ENCODE results near the gene NLRP4. TPM values are rescaled to one million over a fixed set of nuclear protein-coding genes. Genes with fewer than 3 reads are reported as not detected.
"Not testable (repeated sequence)": the region's sequence is repeated elsewhere in the genome, so short reads cannot be mapped to it uniquely, and the experiment has no call there.

Gene NLRP4
- total RNA-seq, 1 donor from 2014 or later: not detected

DNA sequence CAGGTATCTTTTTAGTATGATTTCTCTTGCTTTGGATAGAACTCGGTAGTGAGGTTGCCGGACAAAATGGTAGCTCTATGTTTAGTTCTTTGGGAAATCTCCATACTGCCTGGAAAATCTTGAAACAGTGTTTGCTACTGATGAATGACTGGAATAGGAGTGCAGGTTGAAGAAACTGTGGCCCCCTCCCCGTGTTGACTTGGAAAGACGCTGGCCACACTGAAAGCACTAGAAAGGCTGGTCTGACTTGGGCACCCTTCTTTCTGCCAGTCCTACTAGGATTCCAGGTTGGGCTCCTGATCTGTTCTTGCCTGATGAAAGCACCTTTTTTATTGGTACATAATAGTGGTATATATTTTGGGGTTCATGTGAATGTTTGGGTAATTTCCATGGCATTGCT lies 46.3 kb downstream of the NLRP4 start:
- no peak for DNase-seq

DNA sequence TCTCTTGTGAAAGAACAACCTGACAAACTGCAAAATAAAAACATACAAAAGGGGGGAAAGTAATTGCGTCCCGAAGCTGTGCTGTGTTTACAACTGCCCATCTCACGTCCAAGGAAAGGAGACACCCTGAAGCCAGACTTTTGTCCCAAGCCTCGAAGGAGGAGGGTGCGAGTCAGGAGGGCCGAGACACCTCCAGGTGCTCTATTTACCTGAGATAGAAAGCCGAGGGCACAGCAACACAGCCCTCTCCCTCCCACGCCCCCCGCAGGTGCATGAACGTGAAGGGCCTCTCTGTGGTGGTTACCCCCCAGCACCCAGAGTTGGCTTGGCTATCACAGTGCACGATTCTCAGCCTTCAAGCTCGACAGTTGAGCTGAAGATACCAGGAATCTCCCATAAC lies 62.6 kb downstream of the NLRP4 start:
- DNase-seq: no peak

DNA sequence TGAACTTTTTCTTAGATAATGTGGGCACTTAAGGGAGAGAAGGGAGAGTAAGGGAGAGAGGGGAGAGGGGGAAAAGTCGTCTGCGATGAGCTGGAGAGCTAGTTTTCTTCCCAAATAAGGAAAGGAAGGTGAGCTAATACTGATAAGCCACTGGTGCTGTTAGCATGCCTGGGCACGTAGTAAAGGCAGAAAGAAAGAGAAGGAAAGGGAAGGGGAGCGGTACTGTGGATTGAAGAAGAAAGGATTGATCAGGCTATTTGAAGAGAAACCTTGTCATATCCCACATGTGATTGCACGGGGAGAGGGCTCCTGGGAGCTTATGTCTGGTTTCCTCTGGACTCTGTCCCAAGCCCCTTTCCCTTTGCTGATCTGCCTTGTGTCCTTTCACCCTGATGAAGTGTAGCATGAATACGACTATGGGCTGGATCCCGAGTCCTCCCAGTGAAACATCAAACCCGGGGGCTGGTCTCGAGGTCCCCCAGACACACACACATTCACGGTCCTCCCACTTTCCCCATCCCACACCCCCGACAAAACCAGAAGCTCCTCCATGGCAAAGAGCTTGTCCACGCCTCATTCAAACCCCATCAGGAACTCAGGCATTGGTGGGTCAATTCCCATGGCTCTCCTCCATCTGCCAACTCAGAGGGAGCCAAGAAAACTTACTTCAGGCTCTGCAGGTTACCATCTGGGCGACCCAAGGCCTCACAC lies 65.2 kb downstream of the NLRP4 start:
- no peak for DNase-seq

DNA sequence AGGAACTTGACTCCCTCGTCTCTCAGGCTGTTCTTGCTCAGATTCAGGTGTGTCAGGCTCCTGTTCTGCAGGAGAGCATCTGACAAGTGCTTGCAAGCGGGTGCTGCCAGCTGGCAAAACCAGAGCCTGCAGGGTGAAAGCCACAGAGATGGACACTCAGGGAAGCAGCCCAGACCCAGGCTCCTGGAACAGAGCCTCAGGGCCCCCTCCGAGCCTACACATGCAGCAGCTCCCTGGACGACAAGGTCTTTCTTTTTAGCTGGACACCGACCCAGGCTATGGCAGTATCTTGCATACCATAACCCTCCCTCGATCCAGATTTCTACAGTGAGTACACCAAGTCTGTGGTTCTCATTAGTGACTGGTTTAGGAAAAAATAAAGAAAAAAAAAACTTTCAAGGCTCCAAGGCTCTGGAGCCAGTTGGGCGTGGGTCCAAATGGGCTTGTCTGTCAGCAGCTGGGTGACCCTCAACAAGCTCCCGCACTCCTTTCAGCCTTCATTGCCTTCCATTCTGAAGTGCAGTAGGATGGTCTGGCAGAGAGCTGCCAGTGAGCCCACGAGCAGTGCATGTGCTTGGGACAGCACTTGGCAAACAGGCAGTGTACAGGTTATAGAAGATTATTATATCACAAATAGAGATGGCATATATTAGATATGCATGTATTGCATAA lies 65.9 kb downstream of the NLRP4 start:
- no peak for DNase-seq

DNA sequence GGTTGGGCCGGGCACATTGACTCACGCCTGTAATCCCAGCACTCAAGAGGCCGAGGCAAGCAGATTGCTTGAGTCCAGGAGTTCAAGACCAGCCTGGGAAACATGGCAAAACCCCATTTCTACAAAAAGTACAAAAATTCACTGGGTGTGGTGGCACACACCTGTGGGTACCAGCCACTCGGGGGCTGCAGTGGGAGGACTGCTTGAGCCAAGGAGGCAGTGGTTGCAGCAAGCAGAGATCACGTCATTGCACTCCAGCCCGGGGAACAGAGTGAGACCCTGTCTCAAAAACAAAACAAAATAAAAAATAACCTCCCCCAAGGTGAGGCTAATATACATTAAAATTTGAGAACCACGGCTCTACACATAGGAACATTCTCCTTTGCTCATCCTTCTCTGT lies 70.9 kb downstream of the NLRP4 start:
- no peak for DNase-seq

DNA sequence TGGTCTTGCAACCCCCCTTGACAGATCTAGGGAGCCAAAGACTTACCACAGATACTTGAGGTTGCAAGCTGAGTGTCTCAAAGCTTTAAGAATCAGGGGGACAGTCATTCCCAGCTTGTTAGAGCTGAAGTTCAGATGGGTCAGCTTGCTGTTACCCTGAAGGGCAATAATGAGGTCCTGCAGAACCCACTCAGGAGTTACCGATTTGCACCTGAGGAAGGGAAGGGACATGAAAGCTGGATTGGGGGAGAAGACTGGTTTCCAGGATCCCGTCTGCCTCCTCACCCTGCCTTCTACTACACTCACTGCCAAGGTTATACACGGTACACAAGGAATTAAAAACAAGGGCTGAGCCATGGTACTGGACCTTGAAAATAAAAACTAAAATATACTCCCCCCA lies 71.4 kb downstream of the NLRP4 start:
- no peak for DNase-seq

DNA sequence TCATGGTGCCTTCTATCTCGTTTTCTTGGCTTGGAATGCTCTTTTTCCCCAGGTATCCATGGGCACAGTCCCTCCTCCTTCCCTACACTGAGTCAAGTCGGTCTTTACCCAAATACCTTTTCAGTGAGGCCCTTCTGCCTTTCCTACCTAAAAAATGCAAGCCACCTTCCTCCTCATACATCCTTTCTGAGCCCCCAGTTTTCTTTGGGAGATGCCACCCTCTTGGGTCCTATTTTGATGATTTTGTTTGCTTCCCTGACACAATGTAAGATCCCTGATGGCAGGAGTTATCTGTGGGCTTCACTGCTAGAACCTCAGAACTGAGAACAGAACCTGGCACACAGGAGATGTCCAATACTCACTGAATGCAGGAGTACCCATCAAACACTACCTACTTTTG lies 73.5 kb downstream of the NLRP4 start:
- no peak for DNase-seq

DNA sequence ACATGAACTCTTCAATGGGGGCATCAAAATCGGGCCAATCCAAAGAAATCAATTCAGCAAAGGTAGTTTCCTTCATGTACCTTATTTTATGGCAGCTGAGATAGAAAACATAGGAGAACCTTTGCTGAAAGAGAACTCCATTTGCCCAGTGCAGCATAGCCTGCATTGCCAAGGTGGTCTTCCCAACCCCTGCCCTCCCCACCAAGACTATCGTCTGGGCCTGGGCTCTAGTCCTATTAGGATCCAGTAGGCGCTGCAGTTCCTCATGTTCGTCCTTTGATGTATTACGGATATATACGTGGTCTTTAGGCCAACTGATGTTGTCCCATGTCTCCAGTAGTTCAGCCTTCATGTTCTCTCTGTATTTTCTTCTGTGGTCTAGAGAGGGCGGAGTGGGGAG lies 76.6 kb downstream of the NLRP4 start:
- no peak for DNase-seq

DNA sequence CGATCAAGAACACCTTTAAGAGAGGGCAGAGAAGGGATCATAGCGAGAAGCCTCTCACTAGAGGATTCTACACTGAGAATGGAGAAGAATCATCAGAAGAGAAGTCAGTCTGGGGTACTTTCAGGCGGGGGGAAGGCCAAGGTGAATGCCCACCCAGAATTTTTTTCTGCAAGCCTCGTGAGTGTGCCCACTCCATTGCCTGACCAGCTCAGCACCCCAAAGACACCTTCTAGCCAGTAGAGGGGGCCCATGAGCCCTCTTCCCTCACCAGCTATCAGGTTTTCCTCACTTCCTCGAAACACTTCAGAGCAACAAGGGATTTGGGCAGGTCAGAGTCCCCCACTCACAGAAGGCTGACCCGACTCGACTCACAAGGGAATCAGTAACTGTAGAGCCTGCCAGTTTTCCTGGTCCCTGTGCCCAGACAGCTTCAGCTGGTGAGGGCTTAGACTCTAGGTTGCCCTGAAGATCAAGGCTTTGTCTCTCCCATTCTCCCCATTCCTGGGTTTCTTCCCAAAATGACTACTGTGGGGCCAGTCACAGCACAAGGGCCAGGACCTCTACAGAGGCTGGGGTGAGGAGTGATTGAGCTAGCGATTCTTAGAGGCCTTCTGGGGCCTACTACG lies 77.4 kb downstream of the NLRP4 start:
- no peak for DNase-seq

DNA sequence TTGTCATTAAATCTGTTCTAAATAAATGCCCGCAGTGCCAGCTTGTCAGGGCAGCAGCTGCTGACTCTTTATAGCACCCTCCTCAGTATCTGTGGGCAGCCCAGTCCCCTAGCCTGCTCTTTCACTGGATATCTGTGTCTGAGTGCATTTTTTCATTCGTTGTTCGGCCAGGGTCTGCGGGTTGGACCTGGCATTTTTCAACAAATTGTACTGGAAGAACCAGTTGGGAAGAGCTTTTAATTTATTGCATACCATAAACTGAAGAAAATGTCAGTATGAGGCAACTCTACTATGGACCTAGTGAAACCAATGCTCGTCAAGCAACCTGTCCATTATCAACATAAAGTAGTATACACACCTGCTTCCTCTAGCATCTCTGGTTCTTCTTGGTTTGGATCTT lies 87.2 kb downstream of the NLRP4 start:
- no peak for DNase-seq

DNA sequence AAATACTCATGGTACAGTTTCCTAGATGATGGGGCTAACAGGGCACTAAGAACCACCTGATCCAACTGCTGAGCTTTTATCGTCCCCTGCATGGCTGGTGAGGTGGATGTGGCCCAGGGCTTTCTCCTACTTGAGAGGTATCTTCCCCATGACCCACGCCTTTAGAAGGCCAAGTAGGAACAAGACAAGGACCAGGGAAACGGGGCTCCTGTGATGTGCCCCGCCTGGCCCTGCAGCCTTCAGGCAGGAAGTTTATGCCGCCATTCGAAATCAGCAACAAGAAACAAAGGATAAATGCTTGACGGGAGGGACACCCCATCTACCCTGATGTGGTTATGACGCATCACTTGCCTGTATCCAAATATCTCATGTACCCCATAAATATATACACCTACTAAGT lies 91.7 kb downstream of the NLRP4 start:
- DNase-seq: no peak

DNA sequence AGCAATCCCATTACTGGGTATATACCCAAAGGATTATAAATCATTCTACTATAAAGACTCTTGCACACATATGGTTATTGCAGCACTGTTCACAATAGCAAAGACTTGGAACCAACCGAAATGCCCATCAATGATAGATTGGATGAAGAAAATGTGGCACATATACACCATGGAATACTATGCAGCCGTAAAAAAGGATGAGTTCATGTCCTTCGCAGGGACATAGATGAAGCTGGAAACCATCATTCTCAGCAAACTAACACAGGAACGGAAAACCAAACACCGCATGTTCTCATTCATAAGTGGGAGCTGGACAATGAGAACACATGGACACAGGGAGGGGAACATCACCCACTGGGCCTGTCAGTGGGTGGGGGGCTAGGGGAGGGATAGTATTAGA lies 92.9 kb downstream of the NLRP4 start:
- not testable (repeated sequence) for DNase-seq

DNA sequence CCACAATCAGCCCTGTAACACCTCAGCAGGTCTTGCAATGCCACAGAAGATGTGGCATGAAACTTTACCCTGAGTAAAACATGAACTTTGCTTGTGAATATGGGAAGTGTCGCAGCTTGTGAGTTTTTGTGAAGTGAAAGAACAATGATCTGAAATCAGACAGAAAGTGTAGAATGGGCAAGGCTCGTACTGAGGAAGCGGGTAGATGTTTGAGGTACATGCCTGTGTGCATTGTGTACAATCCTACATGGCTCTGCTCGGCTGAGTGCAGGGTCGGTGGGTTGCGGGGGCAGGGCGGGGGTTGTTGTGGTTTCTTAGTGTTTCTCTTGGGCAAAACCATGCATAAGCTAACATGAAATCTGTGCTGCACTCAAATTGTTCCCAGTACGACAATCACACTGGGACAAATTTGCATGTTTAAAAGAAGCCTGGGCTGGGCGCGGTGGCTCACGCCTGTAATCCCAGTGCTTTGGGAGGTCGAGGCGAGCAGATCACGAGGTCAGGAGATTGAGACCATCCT lies 94.7 kb downstream of the NLRP4 start:
- no peak for DNase-seq

Other genes with a start within 250 kb of the NLRP4 start
- gene FIZ1, start 237.0 kb upstream of the NLRP4 start, total RNA-seq: 3.2 TPM
- 6.4 TPM for gene ZNF524, start 236.3 kb upstream of the NLRP4 start, total RNA-seq
- 2.1 TPM for gene ZNF865, start 230.9 kb upstream of the NLRP4 start, total RNA-seq
- gene ZNF784, start 212.0 kb upstream of the NLRP4 start, total RNA-seq: 3.2 TPM
- gene ZNF580, start 195.5 kb upstream of the NLRP4 start, total RNA-seq: 4.0 TPM
- 12.4 TPM for gene ZNF581, start 192.9 kb upstream of the NLRP4 start, total RNA-seq
- 4.2 TPM for gene CCDC106, start 188.3 kb upstream of the NLRP4 start, total RNA-seq
- gene U2AF2, start 181.5 kb upstream of the NLRP4 start, total RNA-seq: 64.1 TPM
- 20.8 TPM for gene EPN1, start 161.3 kb upstream of the NLRP4 start, total RNA-seq
- not detected for gene NLRP9, start 98.1 kb upstream of the NLRP4 start, total RNA-seq
- not detected for gene RFPL4A, start 77.4 kb upstream of the NLRP4 start, total RNA-seq
- gene RFPL4AL1, start 67.4 kb upstream of the NLRP4 start, total RNA-seq: not detected
- not detected for gene NLRP11, start 4.5 kb upstream of the NLRP4 start, total RNA-seq
- not detected for gene NLRP13, start 95.8 kb downstream of the NLRP4 start, total RNA-seq
- not detected for gene NLRP8, start 111.3 kb downstream of the NLRP4 start, total RNA-seq
- gene NLRP5, start 150.2 kb downstream of the NLRP4 start, total RNA-seq: not detected